ENCODE measurements around the gene RNF123.

RNF123 gene

DNA sequence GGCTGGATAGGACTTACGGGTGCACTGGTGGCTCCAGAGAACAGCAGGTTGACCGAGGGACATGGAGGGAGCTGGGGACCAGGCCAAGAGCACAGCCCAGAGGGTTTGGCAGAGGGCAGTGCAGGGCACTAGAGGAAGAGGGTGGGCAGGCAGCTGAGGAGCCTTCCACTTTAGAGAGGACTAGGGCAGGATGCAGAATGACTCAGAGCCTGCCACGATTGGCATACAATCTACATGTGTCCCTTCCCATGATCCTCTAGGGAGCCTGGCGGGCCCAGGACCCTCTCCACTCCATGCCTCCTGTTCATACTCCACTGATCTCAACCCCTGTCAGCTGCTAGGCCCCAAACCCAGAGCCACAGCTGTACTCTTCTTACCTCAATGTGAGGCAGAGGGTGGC is 29.6 kb upstream of the RNF123 start:
- no peak for DNase-seq

DNA sequence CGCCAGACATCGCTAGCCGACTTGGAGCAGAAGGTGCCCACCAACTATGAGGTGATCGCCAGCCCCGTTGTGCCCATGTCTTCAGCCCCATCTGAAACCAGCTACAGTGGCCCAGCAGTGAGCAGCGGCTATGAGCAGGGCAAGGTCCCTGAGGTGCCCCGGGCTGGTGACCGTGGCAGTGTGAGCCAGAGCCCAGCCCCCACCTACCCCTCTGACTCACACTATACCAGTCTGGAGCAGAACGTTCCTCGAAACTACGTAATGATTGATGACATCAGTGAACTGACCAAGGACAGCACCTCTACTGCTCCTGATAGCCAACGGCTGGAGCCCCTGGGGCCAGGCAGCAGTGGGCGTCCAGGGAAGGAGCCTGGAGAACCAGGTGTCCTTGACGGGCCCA is 28.1 kb upstream of the RNF123 start:
- no peak for DNase-seq

DNA sequence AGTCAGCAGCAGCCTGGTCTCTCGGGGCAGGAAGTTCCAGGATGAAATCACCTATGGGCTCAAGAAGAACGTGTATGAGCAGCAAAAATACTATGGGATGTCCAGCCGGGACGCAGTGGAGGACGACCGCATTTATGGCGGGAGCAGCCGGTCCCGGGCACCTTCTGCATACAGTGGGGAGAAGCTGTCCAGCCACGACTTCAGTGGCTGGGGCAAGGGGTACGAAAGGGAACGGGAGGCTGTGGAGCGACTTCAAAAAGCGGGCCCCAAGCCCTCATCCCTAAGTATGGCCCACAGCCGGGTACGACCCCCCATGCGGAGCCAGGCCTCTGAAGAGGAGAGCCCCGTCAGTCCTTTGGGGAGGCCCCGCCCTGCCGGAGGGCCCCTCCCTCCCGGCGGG is 27.3 kb upstream of the RNF123 start:
- no peak for DNase-seq

- DNase-seq, result no peak
Observed at GRCh38 chr3:49662720-49663413, 26.5 kb upstream of the RNF123 start.

DNA sequence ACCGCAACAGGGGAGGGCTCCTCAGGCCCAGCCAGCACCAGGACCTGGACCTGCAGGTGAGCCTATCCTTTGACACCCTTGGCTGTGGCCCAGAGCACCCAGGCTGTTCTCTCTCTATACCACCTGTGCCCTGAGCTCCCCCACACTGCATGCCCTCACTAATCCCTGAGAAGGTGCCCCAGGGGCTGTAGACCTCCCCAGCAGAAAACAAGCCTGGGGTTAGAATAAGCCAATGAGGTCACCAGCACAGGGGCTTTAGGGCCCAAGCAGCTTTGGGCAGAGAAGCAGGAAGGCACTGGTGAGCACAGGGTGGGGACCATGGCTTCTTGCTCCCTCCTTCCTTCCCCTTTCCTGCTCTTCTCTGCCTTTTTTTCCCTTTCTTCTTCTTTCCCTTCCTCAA is 25.5 kb upstream of the RNF123 start:
- no peak for DNase-seq

- no peak for DNase-seq
Observed at GRCh38 chr3:49664300-49664699, 25.1 kb upstream of the RNF123 start.

GRCh38 chr3:49665822-49666519 is 23.4 kb upstream of the RNF123 start:
- DNase-seq, result no peak

GRCh38 chr3:49666592-49666991 is 22.8 kb upstream of the RNF123 start:
- peak; percentile 10 for DNase-seq

DNA sequence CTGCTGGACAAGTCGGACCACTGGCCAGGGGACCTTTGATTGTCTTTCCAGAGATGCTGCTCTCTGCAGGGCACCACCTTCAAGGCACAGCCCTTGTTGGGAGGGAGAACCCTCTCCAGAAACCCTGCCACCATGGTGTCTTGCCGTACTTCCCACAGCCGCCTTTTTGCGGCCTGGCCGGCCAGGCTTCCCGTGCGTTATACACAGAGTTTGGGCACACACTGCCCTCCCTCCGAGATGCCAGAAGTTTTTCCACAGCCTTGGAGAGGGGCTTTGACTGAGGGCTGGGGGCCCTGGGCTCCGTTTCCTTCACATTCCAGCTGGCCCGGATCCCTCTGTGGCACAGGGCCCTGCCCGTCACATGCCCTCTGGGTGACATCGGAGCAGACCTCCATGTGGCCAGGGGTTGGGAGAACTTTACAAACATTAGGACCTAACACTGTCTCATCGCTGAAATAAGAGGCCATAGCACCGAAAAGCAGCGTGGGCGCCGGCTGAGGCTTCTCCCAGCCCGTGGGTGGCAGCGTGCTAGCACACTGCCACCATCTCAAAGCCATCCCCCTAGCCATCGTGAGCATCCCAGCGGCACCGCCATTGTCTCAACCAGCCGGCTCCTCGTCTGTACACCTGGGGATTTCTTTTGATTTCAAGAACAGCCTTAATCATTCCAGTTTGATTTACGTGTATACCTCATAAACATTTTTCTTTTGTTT is 21.5 kb upstream of the RNF123 start:
- DNase-seq, result no peak

DNA sequence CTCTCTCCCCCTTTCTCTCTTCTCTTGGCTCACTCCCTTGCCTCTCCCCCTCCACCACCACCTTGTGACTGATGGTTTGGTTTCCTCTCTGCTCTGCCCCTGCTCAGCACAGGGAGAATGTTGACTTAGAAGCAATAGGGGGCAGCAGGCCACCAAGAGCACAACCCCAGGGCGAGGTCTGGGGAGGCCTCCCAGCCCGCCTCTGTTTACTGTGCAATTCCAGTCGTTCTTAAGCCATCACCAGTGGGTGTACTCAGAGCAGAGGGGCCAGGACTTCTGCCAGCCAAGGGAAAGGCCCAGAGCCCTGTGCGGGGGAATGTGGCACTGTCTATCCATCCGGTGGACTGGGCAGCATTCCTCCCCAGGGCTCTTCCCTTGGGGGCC is 21.0 kb upstream of the RNF123 start:
- peak; percentile 9 for DNase-seq

GRCh38 chr3:49668861-49669260 is 20.5 kb upstream of the RNF123 start:
- DNase-seq, result no peak

GRCh38 chr3:49669352-49669751 is 20.0 kb upstream of the RNF123 start:
- no peak for DNase-seq

DNA sequence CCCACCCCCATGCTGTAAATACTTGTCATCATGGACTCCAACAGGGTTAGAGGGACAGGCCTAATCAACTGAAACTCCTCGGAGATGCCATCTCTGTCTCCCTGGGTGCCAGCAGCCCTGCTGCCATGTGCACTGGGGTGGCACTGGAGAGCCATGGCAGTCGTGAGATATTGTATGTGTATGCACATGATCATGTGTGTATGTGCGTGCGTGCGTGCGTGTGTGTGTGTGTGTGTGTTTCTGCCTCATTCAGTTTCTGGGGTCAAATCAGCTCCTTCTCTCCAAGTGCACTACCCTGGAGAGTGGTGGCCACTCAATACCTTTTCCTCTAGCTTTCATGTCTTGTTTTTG is 18.4 kb upstream of the RNF123 start:
- DNase-seq, result no peak

- DNase-seq, result peak; percentile 46
Observed at GRCh38 chr3:49671291-49672288, 17.8 kb upstream of the RNF123 start.

GRCh38 chr3:49673121-49673714 is 16.1 kb upstream of the RNF123 start:
- peak; percentile 2 for DNase-seq

DNA sequence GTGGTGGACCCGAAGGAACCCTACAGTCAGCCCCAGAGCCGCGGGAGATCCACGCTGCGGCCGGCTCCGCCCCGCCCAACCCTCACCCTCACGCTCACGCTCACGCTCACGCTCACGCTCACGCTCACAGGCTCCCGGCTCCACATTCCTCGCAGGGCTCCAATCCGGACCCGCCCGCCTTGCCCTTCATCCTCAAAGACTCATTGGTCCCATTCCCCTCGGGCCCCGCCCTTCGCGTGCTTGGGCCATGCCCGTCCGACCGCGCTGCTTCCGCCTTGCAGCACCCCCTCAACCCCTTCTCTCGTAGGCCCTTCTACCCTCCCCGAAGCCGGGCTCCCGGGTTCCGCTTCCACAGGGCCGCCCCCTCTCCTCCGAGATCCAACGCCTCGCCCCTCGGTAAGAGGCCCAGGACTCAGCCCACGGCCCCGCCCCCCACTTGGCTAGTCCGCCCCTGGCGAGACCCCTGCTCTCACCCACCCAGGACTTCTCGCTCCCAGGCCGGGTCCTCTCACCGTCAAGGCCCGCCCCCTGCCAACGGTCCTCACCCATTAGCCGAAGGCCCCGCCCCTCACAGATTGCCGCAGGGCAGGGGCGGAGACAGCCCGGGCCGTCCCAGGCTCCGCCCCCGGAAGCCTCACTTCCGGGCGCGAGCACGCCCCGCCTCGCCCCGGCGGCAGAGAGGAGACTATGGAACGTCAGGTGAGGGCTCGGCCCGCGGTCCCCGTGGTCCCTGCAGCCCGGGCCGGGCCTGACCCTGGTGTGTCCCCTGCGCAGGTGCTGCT is 15.5 kb upstream of the RNF123 start, which contains the start of gene APEH:
TSS of gene APEH (plus strand) at position 637 of the 782 bp plus-strand sequence. CDS start at position 688, 51 bp downstream.
- DNase-seq, result peak; percentile 98

DNA sequence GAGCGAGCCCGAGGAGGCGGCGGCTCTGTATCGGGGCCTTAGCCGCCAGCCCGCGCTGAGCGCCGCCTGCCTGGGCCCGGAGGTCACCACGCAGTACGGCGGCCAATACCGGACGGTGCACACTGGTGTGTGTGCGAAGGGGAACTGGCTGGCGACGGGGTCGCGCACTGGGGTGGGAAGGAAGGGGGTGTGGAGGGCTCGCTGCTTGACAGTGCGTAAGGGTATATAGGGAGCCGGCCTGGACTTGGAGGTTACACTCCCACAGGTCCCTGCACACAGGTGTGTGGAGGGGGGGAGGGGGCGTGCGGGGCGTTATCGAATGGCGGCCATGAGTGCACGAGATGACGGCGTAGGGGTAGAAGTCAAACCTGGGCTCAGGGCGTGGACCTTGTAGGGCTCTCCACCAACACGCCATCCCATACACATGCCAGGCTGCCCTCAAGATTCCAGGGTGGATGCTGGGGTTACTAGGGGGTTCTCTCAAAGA is 14.8 kb upstream of the RNF123 start:
- no peak for DNase-seq

DNA sequence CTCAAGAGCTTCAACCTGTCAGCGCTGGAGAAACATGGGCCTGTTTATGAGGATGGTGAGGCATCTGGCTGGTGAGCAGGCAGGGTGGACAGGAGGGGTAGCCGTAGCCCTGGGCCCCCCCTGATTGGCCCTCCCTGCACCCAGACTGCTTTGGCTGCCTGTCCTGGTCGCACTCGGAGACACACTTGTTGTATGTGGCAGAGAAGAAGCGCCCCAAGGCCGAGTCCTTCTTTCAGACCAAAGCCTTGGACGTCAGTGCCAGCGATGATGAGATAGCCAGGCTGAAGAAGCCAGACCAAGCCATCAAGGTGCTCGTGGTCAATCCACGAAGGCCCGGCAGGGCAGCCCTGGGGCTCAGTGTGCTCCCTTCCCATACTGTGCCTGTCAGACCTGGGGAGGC is 13.4 kb upstream of the RNF123 start:
- no peak for DNase-seq

GRCh38 chr3:49680493-49681231 is 8.7 kb upstream of the RNF123 start:
- DNase-seq, result no peak

DNA sequence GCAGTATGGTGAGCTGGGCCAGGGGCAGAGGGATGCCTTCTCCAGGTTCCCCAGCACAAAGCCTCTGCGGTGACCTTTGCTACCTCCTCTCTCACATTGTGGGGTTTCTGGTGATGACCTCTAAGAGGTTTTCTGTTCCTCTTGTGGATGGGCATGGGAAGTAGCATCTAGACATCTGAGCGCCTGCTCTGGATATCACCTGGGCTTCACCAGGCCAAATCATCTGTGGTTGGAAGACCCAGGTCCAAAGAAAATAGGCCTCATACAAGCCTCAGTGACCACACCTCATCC is 8.2 kb upstream of the RNF123 start:
- DNase-seq, result no peak

DNA sequence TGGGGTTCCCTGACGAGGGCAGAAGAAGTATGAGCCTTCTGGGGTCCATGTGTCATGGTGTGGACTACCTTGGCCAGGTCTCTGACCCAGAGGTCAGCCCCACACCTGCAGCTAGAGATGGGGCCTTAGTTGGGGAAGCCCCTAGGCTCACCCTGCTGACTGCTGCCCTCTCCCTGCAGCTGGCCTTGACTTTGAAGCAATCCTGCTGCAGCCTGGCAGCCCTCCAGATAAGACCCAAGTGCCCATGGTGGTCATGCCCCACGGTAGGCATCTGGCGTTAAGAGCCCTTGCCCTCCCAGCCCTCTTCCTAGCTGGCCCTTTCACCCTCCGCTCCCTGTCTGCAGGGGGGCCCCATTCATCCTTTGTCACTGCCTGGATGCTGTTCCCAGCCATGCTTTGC is 7.8 kb upstream of the RNF123 start:
- no peak for DNase-seq
